OCI-LY3 (cell line): ENCODE data around the gene ST3GAL6.

Source experiments
- EZH2phosphoT487 ChIP-seq: fragments of 200-600 bp; shearing (Covaris generic); IDR thresholded peaks from 2 replicates; pipeline ENCODE4 v1.6.1; 2018; ENCODE audit warnings: antibody characterized with exemption, mixed run types, low read depth
- TF ChIP-seq, protein P1 (sequence below): fragments of 200-600, 300-600 bp; sonication (generic); IDR thresholded peaks from 2 replicates; pipeline ENCODE4 v1.5.1; 2014; ENCODE audit warnings: antibody characterized with exemption, low read length, low read depth

DNA sequence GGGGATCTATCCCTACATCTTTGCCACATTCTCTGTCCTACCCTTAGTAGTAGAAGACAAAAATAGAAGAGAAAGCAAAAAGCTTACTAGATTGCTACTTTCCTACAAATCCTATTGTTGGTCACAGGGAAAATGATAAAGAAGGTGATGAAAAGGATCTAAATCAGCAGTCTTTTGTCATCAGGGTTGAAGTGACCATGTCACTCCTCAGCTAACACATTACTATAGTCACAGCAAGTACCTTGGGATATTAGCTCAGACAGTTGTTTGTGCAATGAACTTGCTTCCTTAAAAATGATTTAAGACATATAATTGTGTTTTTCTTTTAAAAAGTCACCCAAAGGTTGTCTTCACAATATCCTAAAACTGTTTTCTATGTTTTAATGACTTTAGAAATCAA, 6.3 kb downstream of the ST3GAL6 start:
- TF ChIP-seq, protein P1, sequence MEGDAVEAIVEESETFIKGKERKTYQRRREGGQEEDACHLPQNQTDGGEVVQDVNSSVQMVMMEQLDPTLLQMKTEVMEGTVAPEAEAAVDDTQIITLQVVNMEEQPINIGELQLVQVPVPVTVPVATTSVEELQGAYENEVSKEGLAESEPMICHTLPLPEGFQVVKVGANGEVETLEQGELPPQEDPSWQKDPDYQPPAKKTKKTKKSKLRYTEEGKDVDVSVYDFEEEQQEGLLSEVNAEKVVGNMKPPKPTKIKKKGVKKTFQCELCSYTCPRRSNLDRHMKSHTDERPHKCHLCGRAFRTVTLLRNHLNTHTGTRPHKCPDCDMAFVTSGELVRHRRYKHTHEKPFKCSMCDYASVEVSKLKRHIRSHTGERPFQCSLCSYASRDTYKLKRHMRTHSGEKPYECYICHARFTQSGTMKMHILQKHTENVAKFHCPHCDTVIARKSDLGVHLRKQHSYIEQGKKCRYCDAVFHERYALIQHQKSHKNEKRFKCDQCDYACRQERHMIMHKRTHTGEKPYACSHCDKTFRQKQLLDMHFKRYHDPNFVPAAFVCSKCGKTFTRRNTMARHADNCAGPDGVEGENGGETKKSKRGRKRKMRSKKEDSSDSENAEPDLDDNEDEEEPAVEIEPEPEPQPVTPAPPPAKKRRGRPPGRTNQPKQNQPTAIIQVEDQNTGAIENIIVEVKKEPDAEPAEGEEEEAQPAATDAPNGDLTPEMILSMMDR = no peak
- TF ChIP-seq EZH2phosphoT487 = no peak
